ENCODE data around the gene KTN1.

DNA sequence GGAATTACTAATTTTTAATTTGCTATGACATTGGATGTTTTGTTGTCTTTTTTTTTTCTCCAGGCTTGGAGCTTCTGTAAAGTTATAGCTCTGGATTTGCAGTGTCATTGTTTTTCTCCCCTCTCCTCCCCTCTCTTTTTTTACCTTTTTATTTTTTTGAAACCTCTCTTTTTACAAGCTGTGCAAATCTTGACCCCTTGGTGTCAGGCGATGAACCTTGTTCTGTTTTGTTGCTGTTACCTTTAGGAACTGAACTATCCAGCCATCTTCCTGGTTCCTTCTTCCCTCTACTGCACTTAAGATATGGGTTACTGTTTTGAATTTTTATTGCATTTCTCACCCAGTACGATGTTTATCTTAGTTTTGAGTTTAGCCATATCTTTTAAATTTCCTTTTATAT is 13.7 kb downstream of the KTN1 start:
- no peak for TF ChIP-seq CTCF (IDR thresholded peaks at IDR 0.05; ENCODE audit: poor library complexity)
- no peak for TF ChIP-seq EZH2phosphoT487 (IDR thresholded peaks at IDR 0.05; ENCODE audit: low read depth, severe bottlenecking, unreplicated experiment)
- no peak for TF ChIP-seq EZH2 (IDR thresholded peaks at IDR 0.05; ENCODE audit: borderline replicate concordance)

Data from hepatocyte (in vitro differentiated cells).